GM04503 (cell line): ENCODE results near the gene KANK2.

Experiments
- DNase-seq: peaks from one replicate; pipeline ENCODE4 v3.0.0-alpha.2; 2012; ENCODE audit warnings: low read depth

The KANK2 gene

GRCh38 chr19:11225815-11226214 lies 28.5 kb upstream of the KANK2 start:
- no peak for DNase-seq

- no peak for DNase-seq
Observed at GRCh38 chr19:11225172-11225571, 27.8 kb upstream of the KANK2 start.

- no peak for DNase-seq
Observed at GRCh38 chr19:11224429-11224828, 27.1 kb upstream of the KANK2 start.

GRCh38 chr19:11223200-11223599 lies 25.9 kb upstream of the KANK2 start:
- no peak for DNase-seq

DNA sequence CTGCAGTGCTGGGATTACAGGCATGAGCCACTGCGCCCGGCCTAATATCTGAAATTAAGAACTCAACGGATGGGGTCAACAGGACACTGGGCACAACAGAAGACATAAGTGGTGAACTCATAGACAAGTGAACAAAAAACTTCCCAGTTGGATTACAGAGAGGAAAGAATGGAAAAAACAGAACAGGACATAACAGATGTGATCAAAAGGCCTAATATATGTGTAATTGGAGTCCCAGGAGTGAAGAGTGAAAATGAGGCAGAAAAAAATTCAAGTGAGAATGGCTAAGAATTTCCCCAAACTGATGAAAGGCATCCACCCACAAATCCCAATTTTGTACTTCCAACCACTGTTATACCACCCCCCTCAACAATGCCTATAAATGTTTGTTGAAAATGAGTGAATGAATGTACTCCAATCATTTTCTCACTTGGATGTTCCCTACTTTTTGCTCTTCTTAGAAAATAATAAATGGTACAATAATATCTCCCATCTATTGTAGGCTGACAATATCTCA lies 23.8 kb upstream of the KANK2 start:
- DNase-seq: no peak

DNA sequence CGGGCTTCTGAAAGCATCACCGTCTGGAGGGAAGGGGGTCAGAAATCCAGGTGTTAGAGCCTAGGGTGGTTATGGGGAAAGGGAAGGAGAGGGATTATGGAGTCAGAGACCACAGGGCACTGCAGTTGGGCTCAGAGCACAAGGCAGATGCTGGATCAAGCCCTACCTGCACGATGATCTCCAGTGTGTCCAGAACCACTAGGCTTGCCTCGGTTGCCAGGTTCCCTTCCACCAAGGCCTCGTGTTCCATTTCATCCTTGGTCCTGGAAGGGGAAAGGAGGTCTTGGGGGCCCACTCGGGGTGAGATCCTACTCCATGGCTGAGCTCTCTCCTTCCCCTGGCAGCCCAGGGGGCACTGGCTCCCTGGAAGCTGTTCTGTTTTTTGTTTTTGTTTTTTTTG lies 17.0 kb upstream of the KANK2 start:
- no peak for DNase-seq

GRCh38 chr19:11210656-11210928 lies 13.2 kb upstream of the KANK2 start:
- no peak for DNase-seq

- DNase-seq: no peak
Observed at GRCh38 chr19:11209839-11210655, 12.7 kb upstream of the KANK2 start.

DNA sequence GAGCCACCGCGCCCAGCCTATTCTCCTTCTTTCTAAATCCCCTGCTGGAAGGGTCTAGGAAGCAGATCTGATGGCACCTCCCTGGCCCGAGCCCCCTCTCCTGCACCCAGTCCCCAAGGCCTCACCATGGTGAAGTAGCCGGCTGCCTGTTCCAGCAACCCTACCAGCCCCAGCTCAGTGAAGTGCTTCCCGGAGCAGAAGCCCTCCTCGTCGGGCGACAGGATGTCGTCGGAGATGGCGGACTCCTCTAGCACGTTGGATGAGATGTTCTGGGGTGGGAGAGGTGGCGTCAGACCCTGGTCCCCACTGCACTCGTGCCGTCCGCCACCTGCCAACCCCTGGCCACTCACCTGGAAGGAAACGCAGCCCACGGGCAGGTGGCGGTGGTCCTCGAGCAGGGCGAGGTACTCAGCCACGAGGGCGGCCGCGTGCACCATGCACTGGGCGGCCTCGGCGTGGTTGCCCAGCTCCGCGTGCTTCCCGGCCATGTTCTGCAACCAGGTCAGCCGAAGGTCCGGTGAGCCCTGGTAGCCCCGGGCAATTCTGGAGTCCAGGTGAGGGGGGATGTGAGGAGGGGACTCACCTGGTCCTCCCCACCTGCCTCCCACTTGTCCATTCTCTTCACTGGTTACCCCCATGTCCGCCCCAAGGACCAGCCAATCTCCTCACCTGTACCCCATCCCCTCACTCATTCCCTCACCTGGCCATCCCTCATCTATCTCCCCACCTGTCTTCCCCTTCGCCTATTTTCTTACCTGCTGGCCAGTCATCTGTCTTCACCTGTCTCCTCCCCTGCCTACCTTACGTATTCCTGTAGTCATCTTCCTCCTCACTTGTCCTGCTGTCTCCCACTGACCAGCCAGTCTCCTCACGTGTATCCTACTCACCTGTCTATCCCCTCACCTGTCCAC lies 11.5 kb upstream of the KANK2 start:
- DNase-seq: no peak

- no peak for DNase-seq
Observed at GRCh38 chr19:11205939-11206570, 8.7 kb upstream of the KANK2 start.

DNA sequence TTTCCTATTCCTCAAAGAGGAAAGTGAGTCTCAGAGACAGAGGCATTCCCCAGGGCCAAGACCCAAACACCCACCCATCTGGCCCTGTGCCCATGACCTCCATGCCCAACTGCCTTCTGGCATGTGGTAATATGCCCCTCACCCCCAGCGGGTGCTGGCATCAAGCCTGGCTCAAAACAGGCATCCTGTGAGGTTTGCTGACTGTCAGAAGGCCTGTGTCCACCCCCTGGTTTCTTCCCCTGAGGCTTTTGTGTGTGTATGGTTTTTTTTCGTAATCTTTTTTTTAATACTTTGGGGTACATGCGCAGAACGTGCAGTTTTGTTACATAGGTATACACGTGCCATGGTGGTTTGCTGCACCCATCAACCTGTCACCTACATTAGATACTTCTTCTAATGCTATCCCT lies 7.6 kb upstream of the KANK2 start:
- no peak for DNase-seq

- DNase-seq: no peak
Observed at GRCh38 chr19:11204076-11204602, 6.8 kb upstream of the KANK2 start.

DNA sequence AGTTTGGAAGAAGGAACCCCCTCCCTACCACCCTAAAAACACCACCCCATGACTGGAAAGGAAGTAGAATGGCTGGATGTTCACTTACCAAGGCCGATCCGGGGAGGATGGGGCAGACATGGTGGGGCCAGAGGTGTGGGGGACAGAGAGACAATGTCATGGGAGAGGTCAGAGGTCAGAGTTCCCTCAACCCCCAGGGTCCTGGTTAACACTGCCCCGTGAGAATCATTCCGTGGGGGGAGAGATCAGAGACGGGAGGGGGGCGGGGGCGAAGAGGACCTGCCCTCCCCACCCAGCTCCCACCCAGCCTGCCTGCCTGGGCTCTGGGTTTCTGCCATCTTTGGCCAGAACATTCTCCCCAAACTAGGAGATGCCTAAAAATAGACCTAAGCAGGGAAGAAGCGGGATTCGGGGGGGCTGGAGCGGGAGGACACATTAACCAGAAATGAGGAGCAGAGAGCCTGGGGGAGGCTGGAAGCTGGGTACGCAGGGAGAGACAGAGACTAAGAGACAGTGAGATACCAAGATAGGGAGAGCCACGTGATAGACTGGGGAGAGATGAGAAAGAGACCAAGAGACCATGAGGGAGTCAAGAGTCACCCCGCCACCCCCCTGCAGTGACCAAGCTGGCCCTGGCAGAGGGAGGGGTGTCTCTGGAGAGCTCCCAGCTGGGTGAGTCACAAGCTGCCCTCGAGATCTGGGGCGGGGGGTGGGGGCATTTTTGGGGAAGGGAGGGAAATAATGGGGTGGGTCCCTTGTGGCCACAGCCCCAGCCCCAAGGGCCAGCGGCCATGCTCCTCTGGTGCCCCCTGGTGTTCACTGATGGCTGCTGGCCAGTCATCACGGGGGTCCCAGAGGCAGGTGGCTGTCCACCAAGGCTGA lies 6.1 kb upstream of the KANK2 start:
- DNase-seq: peak; percentile 65

GRCh38 chr19:11202488-11203193 lies 5.3 kb upstream of the KANK2 start:
- no peak for DNase-seq

- no peak for DNase-seq
Observed at GRCh38 chr19:11201791-11202190, 4.4 kb upstream of the KANK2 start.

DNA sequence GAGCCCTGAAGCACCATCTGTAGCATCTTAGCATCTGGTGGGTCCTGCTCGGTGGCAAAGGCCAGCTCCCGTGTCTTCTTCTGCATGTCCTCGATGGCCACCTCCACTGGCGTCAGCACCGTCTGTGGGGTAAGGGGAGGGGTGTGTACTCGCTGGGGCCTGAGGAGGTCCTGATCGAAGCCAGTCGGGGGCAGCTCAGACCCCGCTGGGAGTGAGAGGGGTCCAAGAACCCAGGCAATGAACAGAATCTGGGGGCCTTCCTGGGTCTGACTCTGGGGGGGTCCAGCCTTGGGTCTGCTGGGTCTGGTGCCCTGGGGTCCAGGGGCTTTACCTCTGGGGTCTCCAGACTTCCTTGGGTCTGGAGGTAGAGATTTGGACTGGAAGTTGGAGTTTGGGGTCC lies 3.6 kb upstream of the KANK2 start:
- DNase-seq: no peak

DNA sequence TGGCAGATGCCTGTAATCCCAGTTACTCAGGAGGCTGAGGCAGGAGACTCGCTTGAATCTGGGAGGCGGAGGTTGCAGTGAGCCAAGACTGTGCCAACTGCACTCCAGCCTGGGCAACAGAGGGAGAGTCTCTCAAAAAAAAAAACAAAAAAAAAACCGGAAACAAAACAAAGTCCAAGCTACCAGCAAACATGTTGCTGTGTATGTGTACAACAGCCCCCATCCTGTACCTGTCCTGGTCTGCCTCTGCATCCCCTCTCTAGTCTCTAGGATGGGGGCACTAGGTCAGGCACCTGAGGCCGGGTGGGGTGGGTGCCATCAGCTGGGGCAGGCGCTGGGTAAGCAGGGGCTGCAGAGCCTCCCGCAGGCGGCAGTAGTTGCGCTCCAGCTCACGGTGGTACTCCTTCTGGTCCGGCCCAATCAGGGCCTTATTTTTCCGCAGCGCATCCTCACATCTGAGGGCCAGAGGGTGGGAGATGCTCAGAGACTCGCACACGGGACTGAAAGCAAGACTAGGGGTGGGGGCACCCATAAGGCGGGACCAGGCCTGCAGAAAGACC lies 2.8 kb upstream of the KANK2 start:
- DNase-seq: no peak

GRCh38 chr19:11199517-11199916 lies 2.2 kb upstream of the KANK2 start:
- no peak for DNase-seq

- no peak for DNase-seq
Observed at GRCh38 chr19:11198769-11199424, 1.6 kb upstream of the KANK2 start.

DNA sequence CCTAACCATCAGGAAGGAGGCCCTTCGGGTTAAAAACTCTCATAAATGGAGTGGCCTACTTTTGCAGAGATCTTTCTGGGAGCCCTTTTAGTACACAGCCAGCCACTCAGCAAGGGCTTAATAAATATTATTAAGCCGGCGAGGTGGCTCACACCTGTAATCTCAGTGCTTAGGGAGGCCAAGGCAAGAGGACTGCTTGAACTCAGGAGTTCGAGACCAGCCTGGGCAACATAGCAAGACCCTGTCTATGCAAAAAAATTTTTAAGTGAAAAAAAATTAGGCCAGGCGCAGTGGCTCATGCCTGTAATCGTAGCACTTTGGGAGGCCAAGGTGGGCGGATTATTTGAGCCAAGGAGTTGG lies 810 bp upstream of the KANK2 start:
- DNase-seq: no peak
